NCI-H82 treated with DMSO at 0.1 percent for 48 hours (cell line): ENCODE measurements around the gene TFPI.
"Not testable (repeated sequence)": the region's sequence is repeated elsewhere in the genome, so short reads cannot be mapped to it uniquely, and the experiment has no call there.

Source experiments
- DNase-seq: peaks from one replicate; lab custom pipeline; 2025; ENCODE audit not compliant: unreplicated experiment; lab: John Stamatoyannopoulos, UW

The TFPI gene

DNA sequence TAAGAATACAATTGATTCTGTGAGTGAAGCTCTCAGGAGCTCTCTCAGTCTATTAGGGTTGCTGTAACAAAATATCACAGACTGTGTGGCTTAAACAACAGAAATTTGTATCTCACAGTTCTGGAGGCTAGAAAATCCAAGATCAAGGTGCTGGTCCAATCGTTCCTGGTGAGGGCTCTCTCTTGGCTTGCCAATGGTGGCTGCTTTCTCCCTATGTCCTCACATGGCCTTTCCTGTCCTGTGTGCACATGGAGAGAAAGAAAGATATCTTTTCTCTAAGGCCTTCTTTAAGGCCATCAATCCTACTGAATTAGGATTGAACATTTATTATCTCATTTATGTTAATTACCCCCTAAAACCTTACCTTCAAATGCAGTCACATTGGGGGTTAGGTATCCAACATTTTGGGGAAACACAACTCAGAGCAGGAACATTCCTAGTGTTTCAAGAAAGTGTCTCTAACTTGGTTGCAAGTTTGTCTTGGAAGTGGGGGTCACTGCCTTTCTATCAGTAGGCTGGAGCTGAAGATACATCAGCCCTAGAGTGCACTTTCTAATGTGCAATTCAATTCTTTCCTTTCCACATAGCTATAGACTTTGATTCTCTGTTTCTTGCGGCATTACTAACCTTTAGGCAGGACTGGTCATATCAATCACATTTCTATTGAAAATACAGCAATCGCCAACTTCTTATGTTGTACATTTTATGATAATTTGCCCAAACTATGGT, 24.8 kb downstream of the TFPI start:
- DNase-seq: no peak

DNA sequence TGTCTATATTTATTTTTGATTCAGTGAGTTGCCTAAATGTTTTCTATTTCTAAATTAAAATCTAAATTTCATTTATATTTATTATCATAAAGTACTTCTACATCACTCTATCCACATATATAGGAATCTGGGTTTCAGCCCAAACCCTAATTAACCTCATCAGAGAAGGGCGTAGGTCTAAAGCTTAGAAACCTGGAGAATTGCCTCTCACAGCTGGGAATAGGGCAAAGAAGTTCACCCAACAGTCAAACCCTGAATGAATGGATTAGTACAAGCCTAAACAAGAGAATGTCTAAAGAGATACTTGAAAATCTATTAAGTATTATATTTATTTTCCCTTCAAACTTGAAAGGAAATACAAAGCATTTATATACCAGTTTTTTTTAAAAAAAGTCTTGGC, 26.2 kb downstream of the TFPI start:
- DNase-seq: no peak

DNA sequence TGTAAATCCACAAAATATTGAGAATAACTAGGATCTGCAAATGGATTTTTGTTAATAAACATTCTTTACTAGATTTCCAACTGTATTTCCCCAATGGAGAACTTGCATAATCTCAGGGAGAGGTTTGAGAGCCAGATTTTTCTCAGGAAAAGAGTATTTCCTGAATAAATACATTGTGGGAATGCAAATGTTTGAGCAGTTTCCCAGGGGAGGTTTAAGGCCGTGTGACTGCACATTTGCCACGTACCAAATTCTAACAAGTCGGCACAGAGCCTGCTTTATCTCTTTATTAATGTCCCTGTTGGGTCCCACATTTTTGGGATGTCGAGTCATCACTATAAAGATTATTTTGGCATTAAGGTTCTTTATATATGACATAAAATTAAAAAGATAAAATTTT, 27.0 kb downstream of the TFPI start:
- DNase-seq: no peak

DNA sequence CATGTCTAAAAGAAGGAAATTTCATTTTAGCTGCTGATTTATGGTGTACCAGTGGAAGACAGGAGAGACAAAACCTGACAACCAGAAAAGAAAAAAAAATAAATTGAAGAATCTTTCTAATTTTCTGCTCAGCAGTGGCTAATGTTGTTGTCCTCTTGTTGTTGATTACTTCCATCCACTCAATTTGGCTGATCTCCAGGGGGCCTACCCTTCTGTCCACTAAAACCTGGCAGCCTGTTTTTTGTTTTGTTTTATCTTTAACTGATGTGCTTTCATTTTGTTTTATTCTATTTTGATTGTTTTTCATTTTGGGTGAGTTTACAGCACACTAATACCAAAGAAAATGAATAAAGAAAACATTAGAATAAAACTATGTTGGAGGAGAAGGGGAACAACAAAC, 27.4 kb downstream of the TFPI start:
- DNase-seq: no peak

DNA sequence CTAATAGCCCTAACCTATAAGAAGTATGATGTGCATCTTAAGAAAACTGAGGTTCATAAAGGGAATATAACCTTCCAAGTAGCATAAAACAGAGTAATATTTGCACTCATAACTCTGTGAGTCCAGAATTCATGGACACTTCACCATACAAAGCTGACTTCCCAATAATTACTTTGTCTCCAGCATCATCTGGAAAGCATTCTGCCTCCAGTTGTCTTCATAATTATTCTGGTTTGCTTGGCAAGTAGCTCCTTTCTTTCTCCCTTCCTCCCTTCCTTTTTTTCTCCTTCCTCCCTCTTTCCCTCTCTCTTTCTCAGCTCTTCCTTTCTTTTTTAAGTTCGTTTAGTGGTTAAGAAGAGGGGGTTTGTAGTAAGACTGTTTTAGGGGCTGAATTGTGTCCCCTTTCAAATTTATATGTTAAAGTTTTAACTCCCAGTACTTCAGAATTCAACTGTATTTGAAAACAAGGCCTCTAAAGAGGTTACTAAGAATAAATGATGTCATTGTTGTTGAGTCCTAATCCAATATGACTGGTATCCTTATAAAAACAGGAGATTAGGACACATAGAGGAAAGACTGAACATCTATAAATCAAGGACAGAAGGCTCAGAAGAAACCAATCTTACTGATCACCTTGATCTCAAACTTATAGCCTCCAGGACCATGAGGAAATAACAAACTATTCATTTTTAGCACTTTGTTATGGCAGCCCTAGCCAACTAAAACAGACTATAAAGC, 28.9 kb downstream of the TFPI start:
- no peak for DNase-seq

DNA sequence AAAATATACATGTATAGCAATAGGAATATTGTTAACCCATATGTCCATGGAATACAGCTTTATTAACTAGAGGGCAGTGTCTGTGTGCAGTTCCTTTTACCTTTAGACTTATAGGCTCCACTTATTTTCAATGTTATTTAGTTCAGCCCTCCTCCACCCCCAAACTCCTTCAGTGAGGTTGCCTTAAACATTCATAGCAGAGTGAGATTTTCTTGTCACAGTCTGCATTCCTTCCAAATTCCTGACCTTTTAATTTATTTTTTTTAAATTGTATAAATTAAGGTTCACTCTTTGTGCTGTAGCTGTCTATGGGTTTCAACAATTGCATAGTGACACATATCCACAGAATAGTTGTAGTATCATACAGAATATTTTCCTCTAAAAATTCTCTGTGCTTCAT, 30.9 kb downstream of the TFPI start:
- DNase-seq: no peak

DNA sequence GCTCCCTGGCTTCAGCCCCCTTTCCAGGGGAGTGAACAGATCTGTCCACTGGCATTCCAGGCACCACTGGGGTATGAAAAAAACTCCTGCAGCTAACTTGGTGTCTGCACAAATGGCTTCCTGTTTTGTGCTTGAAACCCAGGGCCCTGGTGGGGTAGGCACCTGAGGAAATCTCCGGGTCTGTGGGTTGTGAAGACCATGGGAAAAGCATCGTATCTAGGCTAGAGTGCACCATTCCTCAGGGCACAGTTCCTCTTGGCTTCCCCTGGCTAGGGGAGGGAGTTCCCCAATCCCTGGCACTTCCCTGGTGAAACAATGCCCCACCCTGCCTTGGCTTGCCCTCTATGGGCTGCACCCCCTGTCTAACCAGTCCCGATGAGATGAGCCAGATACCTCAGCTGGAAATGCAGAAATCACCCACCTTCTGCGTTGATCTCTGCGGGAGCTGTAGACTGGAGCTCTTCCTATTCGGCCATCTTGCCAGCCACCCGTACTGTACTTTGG, 34.1 kb downstream of the TFPI start:
- no peak for DNase-seq

DNA sequence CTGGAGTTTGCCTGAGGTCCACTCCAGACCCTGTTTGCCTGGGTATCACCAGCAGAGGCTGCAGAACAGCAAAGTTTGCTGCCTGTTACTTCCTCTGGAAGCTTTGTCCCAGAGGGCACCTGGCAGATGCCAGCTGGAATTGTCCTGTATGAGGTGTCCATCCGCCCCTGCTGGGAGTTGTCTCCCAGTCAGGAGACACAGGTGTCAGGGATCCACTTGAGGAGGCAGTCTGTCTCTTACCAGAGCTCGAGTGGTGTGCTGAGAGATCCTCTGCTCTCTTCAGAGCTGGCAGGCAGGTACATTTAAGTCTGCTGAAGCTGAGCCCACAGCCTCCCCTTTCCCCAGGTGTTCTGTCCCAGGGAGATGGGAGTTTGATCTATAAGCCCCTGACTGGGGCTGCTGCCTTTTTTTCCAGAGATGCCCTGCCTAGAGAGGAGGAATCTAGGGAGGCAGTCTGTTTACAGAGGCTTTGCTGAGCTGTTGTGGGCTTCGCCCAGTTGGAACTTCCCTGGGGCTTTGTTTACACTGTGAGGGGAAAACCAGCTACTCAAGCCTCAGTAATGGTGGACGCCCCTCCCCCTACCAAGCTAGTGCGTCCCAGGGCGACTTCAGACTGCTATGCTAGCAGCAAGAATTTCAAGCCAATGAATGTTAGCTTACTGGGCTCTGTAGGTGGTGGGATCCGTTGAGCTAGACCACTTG, 34.7 kb downstream of the TFPI start:
- DNase-seq: no peak

DNA sequence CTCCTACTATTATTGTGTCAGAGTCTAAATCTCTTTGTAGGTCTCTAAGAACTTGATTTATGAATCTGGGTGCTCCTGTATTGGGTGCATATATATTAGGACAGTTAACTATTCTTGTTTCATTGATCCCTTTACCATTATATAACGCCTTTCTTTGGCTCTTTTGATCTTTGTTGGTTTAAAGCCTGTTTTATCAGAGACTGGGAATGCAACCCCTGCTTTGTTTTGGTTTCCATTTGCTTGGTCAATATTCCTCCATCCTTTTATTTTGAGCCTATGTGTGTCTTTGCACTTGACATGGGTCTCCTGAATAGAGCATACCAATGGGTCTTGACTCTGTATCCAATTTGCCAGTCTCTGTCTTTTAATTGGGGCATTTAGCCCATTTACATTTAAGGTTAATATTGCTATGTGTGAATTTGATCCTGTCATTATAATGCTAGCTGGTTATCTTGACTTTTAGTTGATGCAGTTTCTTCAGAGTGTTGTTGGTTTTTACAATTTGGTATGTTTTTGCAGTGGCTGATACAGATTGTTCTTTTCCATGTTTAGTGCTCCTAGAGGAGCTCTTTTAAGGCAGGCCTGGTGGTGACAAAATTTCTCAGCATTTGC, 36.4 kb downstream of the TFPI start:
- DNase-seq: not testable (repeated sequence)

DNA sequence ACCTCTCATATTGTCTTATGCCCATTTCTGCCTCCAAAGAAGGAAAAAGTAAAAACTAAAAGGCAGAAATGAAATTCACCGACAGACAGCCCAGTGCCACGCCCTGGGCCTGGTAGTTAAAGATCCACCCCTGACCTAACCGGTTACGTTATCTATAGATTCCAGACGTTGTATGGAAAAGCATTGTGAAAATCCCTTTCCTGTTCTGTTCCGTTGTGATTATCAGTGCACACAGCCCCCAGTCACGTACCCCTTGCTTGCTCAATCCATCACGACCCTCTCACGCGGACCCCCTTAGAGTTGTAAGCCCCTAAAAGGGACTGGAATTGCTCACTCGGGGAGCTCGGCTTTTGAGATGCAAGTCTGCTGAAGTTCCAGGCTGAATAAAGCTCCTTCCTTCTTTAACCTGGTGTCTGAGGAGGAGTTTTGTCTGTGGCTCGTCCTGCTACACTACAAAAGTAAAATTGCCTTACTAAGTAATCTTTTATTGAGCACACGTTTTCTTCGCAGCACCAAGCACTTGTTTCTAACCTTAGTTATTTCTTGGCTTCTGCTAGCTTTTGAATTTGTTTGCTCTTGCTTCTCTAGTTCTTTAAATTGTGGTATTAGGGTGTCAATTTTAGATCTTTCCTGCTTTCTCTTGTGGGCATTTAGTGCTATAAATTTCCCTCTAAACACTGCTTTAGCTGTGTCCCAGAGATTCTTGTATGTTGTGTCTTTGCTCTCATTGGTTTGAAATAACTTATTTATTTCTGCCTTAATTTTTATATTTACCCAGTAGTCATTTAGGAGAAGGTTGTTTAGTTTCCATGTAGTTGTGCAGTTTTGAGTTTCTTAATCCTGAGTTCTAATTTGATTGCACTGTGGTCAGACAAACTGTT, 37.4 kb downstream of the TFPI start:
- DNase-seq: not testable (repeated sequence)

DNA sequence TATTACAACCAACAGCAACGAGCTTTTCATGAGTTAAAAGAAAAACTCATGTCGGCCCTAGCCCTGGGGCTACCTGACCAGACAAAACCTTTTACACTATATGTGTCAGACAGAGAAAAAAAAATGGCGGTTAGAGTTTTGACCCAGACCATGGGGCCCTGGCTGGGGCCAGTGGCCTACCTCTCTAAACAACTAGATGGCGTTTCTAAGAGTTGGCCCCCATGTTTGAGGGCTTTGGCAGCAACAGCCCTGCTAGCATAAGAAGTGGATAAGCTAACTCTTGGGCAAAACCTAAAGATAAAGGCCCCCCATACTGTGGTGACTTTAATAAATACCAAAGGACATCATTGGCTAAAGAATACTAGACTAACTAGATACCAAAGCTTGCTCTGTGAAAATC, 39.3 kb downstream of the TFPI start:
- no peak for DNase-seq

DNA sequence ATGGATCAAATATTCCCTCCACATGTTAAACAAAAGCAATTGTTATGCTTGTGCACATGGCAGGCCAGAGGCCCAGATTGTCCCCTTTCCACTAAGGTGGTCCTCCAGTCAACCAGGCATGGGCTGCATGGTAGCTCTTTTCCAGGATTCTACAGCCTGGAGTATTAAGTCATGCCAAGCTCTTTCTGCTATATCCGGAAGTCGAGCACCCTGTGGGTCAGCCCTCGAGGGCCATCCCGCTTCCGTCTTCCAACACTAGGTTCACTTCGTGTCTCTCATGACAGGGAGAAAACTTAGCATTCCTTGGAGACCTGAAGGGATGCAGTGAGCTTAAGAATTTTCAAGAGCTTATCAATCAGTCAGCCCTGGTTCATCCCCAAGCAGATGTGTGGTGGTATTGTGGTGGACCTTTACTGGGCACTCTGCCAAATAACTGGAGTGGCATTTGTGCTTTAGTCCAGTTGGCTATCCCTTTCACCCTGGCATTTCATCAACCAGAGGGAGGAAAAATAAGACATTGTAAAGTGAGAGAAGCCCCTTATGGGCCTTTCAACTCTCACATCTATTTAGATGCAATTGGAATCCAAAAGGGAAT, 39.9 kb downstream of the TFPI start:
- not testable (repeated sequence) for DNase-seq

DNA sequence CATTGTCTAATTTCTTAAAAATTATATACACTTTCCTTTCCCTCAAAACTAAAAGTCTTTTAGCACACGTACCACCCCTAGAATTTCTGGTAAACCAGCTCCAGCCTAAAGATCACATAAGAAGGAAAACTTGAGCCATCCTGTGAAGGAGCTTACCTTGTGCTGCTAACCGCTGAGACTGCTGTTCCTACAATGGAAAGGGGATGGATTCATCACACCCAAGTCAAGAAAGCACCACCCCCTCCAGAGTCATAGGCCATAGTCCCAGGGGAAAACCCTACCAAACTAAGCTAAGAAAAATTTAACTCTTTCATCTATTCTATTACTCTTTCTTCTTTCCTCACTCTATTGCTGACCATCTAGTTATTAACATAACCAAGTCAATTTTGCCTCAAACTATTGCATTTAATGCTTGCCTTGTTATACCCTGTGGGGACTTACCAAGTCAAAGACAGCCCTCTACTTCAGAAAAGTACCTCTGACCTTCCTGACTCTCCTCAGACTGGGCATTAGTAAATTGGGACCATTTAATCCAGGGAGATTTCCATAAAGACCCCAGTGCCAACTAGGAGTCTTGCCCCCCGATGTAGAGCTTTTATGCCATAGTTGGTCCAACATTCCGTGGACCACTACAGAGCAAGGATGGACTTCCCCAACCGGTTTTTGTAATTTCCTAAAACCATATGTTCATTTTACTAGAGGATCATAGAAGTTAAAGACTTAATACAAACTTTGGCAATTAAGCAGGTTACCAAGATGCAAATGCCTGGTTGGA, 40.6 kb downstream of the TFPI start:
- not testable (repeated sequence) for DNase-seq

DNA sequence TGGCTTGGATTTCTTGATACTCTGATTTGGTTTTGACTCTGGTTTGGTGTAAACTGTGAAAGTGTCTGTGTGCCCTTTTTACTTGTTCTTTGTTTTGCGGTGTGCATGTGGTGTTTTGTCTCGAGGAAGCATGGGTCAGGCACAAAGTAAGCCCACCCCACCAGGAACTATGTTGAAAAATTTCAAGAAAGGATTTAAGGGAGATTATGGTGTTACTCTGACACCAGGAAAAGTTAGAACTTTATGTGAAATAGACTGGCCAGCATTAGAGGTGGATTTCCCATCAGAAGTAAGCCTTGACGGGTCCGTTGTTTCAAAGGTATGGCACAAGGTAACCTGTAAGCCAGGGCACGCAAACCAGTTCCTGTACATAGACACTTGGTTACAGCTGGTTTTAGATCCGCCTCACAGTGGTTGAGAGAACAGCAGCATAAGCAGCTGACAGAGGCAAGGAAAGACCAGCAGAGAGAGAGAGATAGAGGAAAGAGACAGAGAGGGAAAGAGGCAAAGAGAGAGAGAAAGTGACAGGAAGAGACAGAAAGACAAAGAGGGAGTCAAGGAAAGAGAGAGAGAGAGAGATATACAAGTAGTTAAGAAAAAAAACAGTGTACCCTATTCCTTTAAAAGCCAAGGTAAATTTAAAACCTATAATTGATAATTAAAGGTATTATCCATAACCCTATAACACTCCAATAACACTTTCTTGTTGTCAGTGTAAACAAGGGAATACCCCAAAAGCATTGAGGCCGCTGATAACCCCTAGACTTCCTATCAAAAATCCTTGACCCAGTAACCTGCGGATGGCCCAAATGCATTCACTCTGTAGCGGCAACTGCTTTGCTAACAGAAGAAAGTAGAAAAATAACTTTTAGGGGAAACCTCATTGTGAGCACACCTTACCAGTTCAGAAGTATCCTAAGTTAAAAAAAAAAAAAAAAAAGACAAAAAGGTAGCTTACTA, 42.6 kb downstream of the TFPI start:
- DNase-seq: no peak

DNA sequence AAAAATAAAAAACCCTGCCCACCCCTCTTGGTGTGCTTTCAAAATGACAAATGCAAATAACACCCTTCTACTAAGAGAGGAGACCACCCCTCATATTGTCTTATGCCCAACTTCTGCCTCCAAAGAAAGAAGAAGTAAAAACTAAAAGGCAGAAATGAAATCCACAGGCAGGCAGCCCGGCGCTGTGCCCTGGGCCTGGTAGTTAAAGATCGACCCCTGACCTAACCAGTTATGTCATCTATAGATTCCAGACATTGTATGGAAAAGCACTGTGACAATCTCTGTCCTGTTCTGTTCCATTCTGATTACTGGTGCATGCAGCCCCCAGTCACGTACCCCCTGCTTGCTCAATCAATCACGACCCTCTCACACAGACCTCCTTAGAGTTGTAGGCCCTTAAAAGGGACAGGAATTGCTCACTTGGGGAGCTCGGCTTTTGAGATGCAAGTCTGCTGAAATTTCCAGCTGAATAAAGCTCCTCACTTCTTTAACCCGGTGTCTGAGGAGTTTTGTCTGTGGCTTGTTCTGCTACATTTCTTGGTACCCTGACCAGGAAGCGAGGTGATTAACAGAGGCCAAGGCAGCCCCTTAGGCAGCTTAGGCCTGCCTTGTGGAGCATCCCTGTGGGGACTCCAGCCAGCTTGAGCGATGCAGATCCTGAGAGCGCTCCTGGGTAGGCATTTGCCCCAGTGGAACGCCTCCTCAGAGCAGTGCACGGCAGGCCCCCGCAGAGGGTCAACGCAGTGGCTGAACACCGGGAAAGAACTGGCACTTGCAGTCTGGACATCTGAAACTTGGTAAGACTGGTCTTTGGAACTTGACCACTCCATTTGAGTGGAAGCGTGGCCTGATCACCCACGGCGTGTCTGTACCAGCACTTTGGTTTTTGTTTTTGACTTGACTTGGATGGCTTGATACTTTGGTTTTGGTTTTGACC, 43.5 kb downstream of the TFPI start:
- not testable (repeated sequence) for DNase-seq

DNA sequence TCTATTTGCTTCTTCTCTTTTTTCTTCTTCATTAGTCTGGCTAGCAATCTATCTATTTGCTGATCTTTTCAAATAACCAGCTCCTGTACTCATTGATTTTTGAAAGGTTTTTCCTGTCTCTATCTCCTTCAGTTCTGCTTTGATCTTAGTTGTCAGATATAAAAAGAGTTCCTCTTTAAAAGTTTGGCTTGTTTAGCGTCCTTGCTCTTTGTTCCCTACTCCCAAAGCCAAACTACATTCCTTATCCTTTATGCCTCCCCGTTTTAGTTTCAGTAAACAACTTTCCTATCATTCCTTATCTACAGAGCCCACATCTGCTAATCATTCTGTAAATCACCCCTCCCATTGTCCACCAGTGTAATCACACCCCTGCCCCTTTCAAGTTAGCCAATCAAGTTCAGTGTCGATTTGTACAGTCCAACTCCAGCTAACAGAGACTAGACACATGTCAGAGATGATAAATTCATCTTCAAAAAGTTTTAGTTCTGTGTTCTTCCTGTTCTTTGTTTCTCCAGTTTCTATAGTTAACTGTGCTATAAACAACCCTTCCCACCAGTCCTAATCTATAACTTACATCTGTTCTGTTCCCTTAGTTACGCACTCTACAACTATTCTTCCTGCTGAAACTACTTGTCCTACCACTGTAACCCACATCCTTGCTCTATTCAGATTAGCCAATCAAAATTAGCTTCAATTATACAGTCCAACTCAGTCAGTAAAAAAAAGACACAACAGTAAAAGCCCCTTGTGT, 44.4 kb downstream of the TFPI start:
- no peak for DNase-seq
